BE2C (cell line): Measurements from ENCODE around the gene LOXHD1.

Experiments used
- DNase-seq: peaks from one replicate; pipeline ENCODE4 v3.0.0-alpha.2; 2020
- H3K27me3 ChIP-seq: fragments of 250-450 bp; sonication (Bioruptor Pico); 2 replicates; pipeline ENCODE4 v1.5.1; 2020; ENCODE audit warnings: mild to moderate bottlenecking
- H3K36me3 ChIP-seq: fragments of 250-450 bp; sonication (Bioruptor Pico); 2 replicates; pipeline ENCODE4 v1.5.1; 2020; ENCODE audit warnings: mild to moderate bottlenecking
- H3K4me1 ChIP-seq: fragments of 250-450 bp; sonication (Bioruptor Pico); 2 replicates; pipeline ENCODE4 v1.5.1; 2020
- H3K4me3 ChIP-seq: 2 replicates; pipeline ENCODE4 v1.5.1; 2011; ENCODE audit warnings: low read depth, low read length
- H3K9me3 ChIP-seq: fragments of 250-450 bp; sonication (Bioruptor Pico); 2 replicates; pipeline ENCODE4 v1.5.1; 2020
- TF ChIP-seq, protein P1 (sequence below): IDR thresholded peaks from 2 replicates; pipeline ENCODE4 v1.5.1; 2012; ENCODE audit warnings: mild to moderate bottlenecking, low read depth, low read length

Gene LOXHD1

GRCh38 chr18:46550609-46551008, 106.4 kb downstream of the LOXHD1 start:
- Histone ChIP-seq H3K36me3 (no peaks in the 10 kb centered on the region), H3K4me1 (no peaks in the 10 kb centered on the region), H3K9me3 (no peaks in the 10 kb centered on the region), H3K27me3 (no peaks in the 10 kb centered on the region), H3K4me3 (no peak overlapping the region)
- TF ChIP-seq, protein P1, sequence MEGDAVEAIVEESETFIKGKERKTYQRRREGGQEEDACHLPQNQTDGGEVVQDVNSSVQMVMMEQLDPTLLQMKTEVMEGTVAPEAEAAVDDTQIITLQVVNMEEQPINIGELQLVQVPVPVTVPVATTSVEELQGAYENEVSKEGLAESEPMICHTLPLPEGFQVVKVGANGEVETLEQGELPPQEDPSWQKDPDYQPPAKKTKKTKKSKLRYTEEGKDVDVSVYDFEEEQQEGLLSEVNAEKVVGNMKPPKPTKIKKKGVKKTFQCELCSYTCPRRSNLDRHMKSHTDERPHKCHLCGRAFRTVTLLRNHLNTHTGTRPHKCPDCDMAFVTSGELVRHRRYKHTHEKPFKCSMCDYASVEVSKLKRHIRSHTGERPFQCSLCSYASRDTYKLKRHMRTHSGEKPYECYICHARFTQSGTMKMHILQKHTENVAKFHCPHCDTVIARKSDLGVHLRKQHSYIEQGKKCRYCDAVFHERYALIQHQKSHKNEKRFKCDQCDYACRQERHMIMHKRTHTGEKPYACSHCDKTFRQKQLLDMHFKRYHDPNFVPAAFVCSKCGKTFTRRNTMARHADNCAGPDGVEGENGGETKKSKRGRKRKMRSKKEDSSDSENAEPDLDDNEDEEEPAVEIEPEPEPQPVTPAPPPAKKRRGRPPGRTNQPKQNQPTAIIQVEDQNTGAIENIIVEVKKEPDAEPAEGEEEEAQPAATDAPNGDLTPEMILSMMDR: no peak
- DNase-seq: no peak

- Histone ChIP-seq H3K36me3 (no peaks in the 10 kb centered on the region), H3K27me3 (no peaks in the 10 kb centered on the region), H3K4me1 (no peaks in the 10 kb centered on the region), H3K4me3 (no peak overlapping the region), H3K9me3 (no peaks in the 10 kb centered on the region)
- no peak for DNase-seq
- TF ChIP-seq, protein P1: no peak
These were observed 109.5 kb downstream of the LOXHD1 start for GRCh38 chr18:46547520-46547919.

GRCh38 chr18:46546111-46546640, 110.8 kb downstream of the LOXHD1 start:
- no peak overlapping the region for H3K4me3 ChIP-seq
- no peak for DNase-seq
- H3K27me3 ChIP-seq: no peaks in the 10 kb centered on the region
- H3K36me3 ChIP-seq: no peaks in the 10 kb centered on the region
- H3K9me3 ChIP-seq: no peaks in the 10 kb centered on the region
- no peaks in the 10 kb centered on the region for H3K4me1 ChIP-seq
- TF ChIP-seq, protein P1: no peak

- TF ChIP-seq, protein P1: no peak
- Histone ChIP-seq H3K36me3 (no peaks in the 10 kb centered on the region), H3K27me3 (no peaks in the 10 kb centered on the region), H3K9me3 (no peaks in the 10 kb centered on the region), H3K4me3 (no peak overlapping the region), H3K4me1 (no peaks in the 10 kb centered on the region)
- no peak for DNase-seq
These were observed 114.5 kb downstream of the LOXHD1 start for GRCh38 chr18:46542545-46542944.

DNA sequence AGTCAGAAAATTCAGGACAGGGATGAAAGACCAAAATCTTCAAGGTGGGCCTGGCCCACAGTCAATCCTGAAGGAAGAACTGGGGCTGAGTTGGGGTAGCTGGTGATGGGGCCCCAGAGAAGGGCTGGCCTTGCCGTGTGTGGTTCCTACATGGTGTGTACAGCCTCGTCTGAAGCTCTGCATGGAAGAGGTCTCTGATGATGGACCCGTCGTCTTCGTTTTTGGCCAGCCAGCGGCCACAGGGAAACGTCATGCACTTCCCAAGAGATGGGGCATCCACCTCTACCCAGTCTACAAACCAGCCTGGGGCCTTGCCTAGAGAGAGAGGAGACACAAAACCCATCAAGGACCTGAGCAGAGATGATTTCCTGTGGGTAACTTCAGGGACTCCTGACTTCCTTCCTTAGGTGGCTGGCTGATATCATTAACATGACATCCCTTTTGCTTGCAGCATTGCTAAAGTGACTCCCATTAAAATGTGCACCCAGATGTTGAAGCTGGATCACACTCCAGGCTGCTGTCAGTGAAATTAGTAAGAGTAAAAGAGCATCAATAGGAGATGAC, 115.3 kb downstream of the LOXHD1 start:
- H3K27me3 ChIP-seq: no peaks in the 10 kb centered on the region
- TF ChIP-seq, protein P1: no peak
- H3K4me3 ChIP-seq: no peak overlapping the region
- no peaks in the 10 kb centered on the region for H3K9me3 ChIP-seq
- H3K4me1 ChIP-seq: no peaks in the 10 kb centered on the region
- H3K36me3 ChIP-seq: no peaks in the 10 kb centered on the region
- DNase-seq: no peak

GRCh38 chr18:46538376-46538775, 118.6 kb downstream of the LOXHD1 start:
- Histone ChIP-seq H3K36me3 (no peaks in the 10 kb centered on the region), H3K27me3 (no peaks in the 10 kb centered on the region), H3K9me3 (no peaks in the 10 kb centered on the region), H3K4me1 (no peaks in the 10 kb centered on the region), H3K4me3 (no peak overlapping the region)
- TF ChIP-seq, protein P1: no peak
- DNase-seq: no peak
